Measurements from ENCODE around the gene NT5C3B.
"Not testable (repeated sequence)": the region's sequence is repeated elsewhere in the genome, so short reads cannot be mapped to it uniquely, and the experiment has no call there.

NT5C3B gene

GRCh38 chr17:41835800-41836549 is at the start of gene NT5C3B:
Gene NT5C3B, minus strand, starts transcription at chr17:41836232. Its CDS starts 39 bp downstream, at chr17:41836193.
- H3K9ac ChIP-seq (ENCODE audit: low read length) = peak within 1 kb of the TSS; percentile 46
- no peaks in the 10 kb centered on the region for H3K9me3 ChIP-seq (ENCODE audit: control insufficient read depth, insufficient read depth, low read depth, low read length)
- peaks cover 5% of the 10 kb centered on the region; the same call in 1 of the 2 replicates for H3K27me3 ChIP-seq (ENCODE audit: control insufficient read depth, insufficient read depth, low read length)
- H3K27ac ChIP-seq (ENCODE audit: low read depth, low read length) = no peak within 1 kb of the TSS
- peaks cover 21% of the 10 kb centered on the region for H3K36me3 ChIP-seq (ENCODE audit: control insufficient read depth, insufficient read depth, low read length)
- H3K4me3 ChIP-seq (ENCODE audit: low read depth, low read length) = peak within 1 kb of the TSS; percentile 66
- H3K4me1 ChIP-seq (ENCODE audit: control insufficient read depth, insufficient read depth, low read length) = peaks cover 8% of the 10 kb centered on the region; the same call in 1 of the 2 replicates

GRCh38 chr17:41885733-41886132 is 49.7 kb upstream of the NT5C3B start:
- H3K9ac ChIP-seq (ENCODE audit: low read length) = no peak overlapping the region
- no peaks in the 10 kb centered on the region for H3K4me1 ChIP-seq (ENCODE audit: control insufficient read depth, insufficient read depth, low read length)
- no peak overlapping the region for H3K27ac ChIP-seq (ENCODE audit: low read depth, low read length)
- no peaks in the 10 kb centered on the region for H3K27me3 ChIP-seq (ENCODE audit: control insufficient read depth, insufficient read depth, low read length)
- no peak overlapping the region for H3K4me3 ChIP-seq (ENCODE audit: low read depth, low read length)
- no peaks in the 10 kb centered on the region for H3K9me3 ChIP-seq (ENCODE audit: control insufficient read depth, insufficient read depth, low read depth, low read length)
- H3K36me3 ChIP-seq (ENCODE audit: control insufficient read depth, insufficient read depth, low read length) = peaks cover 91% of the 10 kb centered on the region

DNA sequence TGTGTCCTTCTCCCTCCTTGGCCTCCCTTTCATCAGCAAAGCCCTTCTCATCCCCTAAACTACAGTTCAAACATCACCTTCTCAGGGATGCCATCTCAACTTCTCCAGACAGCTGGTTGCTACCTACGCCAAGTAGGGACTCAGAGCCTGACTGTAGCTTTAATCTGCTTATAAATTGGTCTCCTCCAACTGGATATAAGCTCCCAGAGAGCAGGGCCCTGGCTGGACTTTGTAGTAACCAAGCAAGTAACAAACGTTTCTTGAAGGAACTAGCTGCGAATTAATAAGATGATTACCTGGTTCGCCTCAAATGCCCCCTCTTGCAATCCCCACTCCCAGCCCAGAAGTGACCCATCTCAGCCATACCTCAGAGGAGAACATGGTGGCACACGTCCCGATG is 46.7 kb upstream of the NT5C3B start:
- no peaks in the 10 kb centered on the region for H3K9me3 ChIP-seq (ENCODE audit: control insufficient read depth, insufficient read depth, low read depth, low read length)
- H3K27ac ChIP-seq (ENCODE audit: low read depth, low read length) = no peak overlapping the region
- H3K36me3 ChIP-seq (ENCODE audit: control insufficient read depth, insufficient read depth, low read length) = peaks cover 96% of the 10 kb centered on the region
- no peaks in the 10 kb centered on the region for H3K4me1 ChIP-seq (ENCODE audit: control insufficient read depth, insufficient read depth, low read length)
- H3K4me3 ChIP-seq (ENCODE audit: low read depth, low read length) = no peak overlapping the region
- no peak overlapping the region for H3K9ac ChIP-seq (ENCODE audit: low read length)
- H3K27me3 ChIP-seq (ENCODE audit: control insufficient read depth, insufficient read depth, low read length) = no peaks in the 10 kb centered on the region

GRCh38 chr17:41880130-41880529 is 44.1 kb upstream of the NT5C3B start:
- Histone ChIP-seq H3K9me3 (ENCODE audit: control insufficient read depth, insufficient read depth, low read depth, low read length) (no peaks in the 10 kb centered on the region), H3K36me3 (ENCODE audit: control insufficient read depth, insufficient read depth, low read length) (peaks cover 83% of the 10 kb centered on the region), H3K9ac (ENCODE audit: low read length) (no peak overlapping the region), H3K4me1 (ENCODE audit: control insufficient read depth, insufficient read depth, low read length) (no peaks in the 10 kb centered on the region), H3K27ac (ENCODE audit: low read depth, low read length) (no peak overlapping the region), H3K4me3 (ENCODE audit: low read depth, low read length) (no peak overlapping the region), H3K27me3 (ENCODE audit: control insufficient read depth, insufficient read depth, low read length) (no peaks in the 10 kb centered on the region)

- H3K9ac ChIP-seq (ENCODE audit: low read length); H3K27ac ChIP-seq (ENCODE audit: low read depth, low read length); H3K9me3 ChIP-seq (ENCODE audit: control insufficient read depth, insufficient read depth, low read depth, low read length); H3K27me3 ChIP-seq (ENCODE audit: control insufficient read depth, insufficient read depth, low read length); H3K4me1 ChIP-seq (ENCODE audit: control insufficient read depth, insufficient read depth, low read length); H3K4me3 ChIP-seq (ENCODE audit: low read depth, low read length): not testable (repeated sequence)
- peaks cover 84% of the 10 kb centered on the region for H3K36me3 ChIP-seq (ENCODE audit: control insufficient read depth, insufficient read depth, low read length)
Observed at GRCh38 chr17:41874293-41874670, 38.2 kb upstream of the NT5C3B start.

DNA sequence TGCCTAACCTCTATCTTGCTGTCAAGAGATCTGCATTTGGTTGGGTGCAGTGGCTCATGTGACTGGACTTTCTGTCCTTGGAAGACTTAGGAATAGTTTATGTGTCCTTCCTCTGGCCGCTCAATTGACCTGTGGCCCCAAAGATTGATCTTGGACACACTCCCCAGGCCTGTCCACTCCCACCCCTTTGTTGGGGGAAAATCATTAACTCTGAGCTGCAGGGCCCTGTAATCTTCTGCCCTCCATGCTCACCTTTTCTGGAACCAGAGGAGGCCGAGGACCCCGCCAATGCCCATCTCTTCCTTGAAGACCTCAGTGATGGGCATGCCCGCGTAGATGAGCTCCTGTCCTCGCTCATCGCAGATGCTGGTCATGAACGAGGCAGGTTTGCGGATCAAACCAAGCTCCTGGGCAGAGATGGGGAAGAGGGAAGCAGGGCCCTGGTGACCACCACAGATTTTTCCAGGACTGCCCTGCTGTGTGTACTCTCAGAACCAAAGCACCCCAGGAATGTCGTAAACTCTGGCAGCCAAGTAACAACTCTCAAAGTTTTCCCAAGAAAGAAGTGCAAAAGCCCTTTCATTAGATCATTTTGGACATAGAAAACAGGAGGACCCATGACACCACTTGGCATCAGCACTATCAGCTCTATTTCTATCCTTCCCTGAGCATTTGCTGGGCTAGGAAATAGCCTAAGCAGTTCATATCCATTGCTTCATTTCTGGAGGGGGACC is 37.7 kb upstream of the NT5C3B start:
- no peaks in the 10 kb centered on the region for H3K9me3 ChIP-seq (ENCODE audit: control insufficient read depth, insufficient read depth, low read depth, low read length)
- H3K4me1 ChIP-seq (ENCODE audit: control insufficient read depth, insufficient read depth, low read length) = no peaks in the 10 kb centered on the region
- H3K36me3 ChIP-seq (ENCODE audit: control insufficient read depth, insufficient read depth, low read length) = peaks cover 84% of the 10 kb centered on the region
- H3K9ac ChIP-seq (ENCODE audit: low read length) = no peak overlapping the region
- no peaks in the 10 kb centered on the region for H3K27me3 ChIP-seq (ENCODE audit: control insufficient read depth, insufficient read depth, low read length)
- no peak overlapping the region for H3K4me3 ChIP-seq (ENCODE audit: low read depth, low read length)
- no peak overlapping the region for H3K27ac ChIP-seq (ENCODE audit: low read depth, low read length)

DNA sequence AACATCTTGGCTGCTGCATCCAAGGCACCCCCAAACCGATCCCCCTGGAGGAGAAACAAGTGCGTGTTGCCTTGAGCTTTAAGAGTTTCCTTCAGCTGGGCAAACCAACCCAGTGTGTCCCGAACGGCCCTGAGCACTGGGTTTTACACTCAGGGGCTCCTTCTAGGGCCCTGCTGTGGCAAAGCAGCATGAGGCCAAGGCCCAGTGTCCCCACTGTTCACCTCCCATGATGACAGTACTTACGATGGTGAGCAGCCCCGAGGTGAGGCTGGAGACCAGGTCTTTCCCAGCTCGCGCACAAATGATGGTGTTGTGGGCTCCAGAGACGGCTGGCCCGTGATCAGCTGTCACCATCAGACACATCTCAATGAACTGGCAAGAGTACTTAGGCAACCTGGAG is 35.8 kb upstream of the NT5C3B start:
- peaks cover 81% of the 10 kb centered on the region for H3K36me3 ChIP-seq (ENCODE audit: control insufficient read depth, insufficient read depth, low read length)
- no peaks in the 10 kb centered on the region for H3K27me3 ChIP-seq (ENCODE audit: control insufficient read depth, insufficient read depth, low read length)
- no peaks in the 10 kb centered on the region for H3K4me1 ChIP-seq (ENCODE audit: control insufficient read depth, insufficient read depth, low read length)
- no peak overlapping the region for H3K4me3 ChIP-seq (ENCODE audit: low read depth, low read length)
- H3K27ac ChIP-seq (ENCODE audit: low read depth, low read length) = no peak overlapping the region
- H3K9me3 ChIP-seq (ENCODE audit: control insufficient read depth, insufficient read depth, low read depth, low read length) = no peaks in the 10 kb centered on the region
- no peak overlapping the region for H3K9ac ChIP-seq (ENCODE audit: low read length)

GRCh38 chr17:41870627-41871026 is 34.6 kb upstream of the NT5C3B start:
- Histone ChIP-seq H3K9ac (ENCODE audit: low read length) (no peak overlapping the region), H3K9me3 (ENCODE audit: control insufficient read depth, insufficient read depth, low read depth, low read length) (no peaks in the 10 kb centered on the region), H3K4me1 (ENCODE audit: control insufficient read depth, insufficient read depth, low read length) (no peaks in the 10 kb centered on the region), H3K27ac (ENCODE audit: low read depth, low read length) (no peak overlapping the region), H3K36me3 (ENCODE audit: control insufficient read depth, insufficient read depth, low read length) (peaks cover 85% of the 10 kb centered on the region), H3K4me3 (ENCODE audit: low read depth, low read length) (no peak overlapping the region), H3K27me3 (ENCODE audit: control insufficient read depth, insufficient read depth, low read length) (no peaks in the 10 kb centered on the region)

DNA sequence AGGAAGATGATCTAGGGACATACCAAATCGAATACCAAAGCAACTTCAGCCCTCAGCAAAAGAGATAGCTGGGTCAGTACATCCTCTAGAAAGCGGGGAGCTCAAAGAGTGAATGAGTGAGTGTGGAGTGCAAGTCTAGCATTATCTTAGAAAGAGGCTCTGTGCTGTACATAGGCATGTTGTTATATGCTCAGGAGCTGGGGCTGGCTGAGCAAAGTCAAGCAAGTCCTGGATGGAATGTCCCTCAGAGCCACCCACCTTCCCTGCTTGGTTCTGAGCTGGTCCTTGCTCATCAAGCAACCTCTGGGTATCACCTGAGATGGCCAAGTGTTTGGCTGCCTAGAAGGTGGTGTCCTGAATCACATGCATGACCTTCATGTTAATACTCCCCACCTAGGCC is 34.1 kb upstream of the NT5C3B start:
- Histone ChIP-seq H3K9ac (ENCODE audit: low read length) (no peak overlapping the region), H3K27me3 (ENCODE audit: control insufficient read depth, insufficient read depth, low read length) (no peaks in the 10 kb centered on the region), H3K36me3 (ENCODE audit: control insufficient read depth, insufficient read depth, low read length) (peaks cover 83% of the 10 kb centered on the region), H3K27ac (ENCODE audit: low read depth, low read length) (no peak overlapping the region), H3K9me3 (ENCODE audit: control insufficient read depth, insufficient read depth, low read depth, low read length) (no peaks in the 10 kb centered on the region), H3K4me3 (ENCODE audit: low read depth, low read length) (no peak overlapping the region), H3K4me1 (ENCODE audit: control insufficient read depth, insufficient read depth, low read length) (no peaks in the 10 kb centered on the region)

DNA sequence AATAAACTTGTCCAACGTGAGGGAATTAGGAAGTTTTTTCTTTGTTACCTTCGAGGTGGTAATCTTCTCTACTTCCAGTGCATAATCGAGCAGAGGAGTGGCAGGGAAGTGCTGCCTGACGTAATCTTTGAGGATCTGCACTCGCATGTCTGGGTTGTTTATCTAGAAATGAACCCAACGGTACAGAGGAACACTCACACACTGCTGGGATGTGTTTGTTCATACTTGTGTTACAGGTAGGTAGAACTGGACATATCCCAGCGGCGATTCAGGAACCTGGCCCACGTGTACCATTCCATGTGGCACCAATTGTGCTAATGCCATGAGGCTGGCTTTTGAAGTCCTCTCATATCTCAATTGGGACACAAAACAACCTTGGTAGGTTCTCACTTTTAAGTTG is 33.4 kb upstream of the NT5C3B start:
- no peaks in the 10 kb centered on the region for H3K27me3 ChIP-seq (ENCODE audit: control insufficient read depth, insufficient read depth, low read length)
- no peak overlapping the region for H3K9ac ChIP-seq (ENCODE audit: low read length)
- no peaks in the 10 kb centered on the region for H3K9me3 ChIP-seq (ENCODE audit: control insufficient read depth, insufficient read depth, low read depth, low read length)
- H3K27ac ChIP-seq (ENCODE audit: low read depth, low read length) = no peak overlapping the region
- H3K4me1 ChIP-seq (ENCODE audit: control insufficient read depth, insufficient read depth, low read length) = no peaks in the 10 kb centered on the region
- H3K36me3 ChIP-seq (ENCODE audit: control insufficient read depth, insufficient read depth, low read length) = peaks cover 77% of the 10 kb centered on the region
- no peak overlapping the region for H3K4me3 ChIP-seq (ENCODE audit: low read depth, low read length)

DNA sequence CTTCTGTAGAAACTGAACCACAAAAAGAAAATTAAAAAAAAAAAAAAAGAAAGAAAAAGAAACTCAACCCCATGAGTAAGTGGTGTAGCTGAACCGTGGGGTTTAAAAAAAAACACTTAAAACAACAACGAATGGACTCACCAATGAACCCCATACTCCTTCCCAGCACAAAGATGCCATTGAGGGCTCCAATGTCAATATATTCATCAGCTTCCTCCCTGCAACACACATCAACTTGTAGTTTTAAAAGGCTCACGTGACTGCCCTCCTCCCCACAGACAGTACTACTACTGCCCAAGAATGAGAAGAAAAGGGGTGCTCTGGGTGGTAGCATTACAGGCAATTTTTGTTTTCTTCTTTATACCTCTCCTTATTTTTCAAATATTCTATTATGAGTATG is 32.5 kb upstream of the NT5C3B start:
- peaks cover 69% of the 10 kb centered on the region for H3K36me3 ChIP-seq (ENCODE audit: control insufficient read depth, insufficient read depth, low read length)
- no peaks in the 10 kb centered on the region for H3K9me3 ChIP-seq (ENCODE audit: control insufficient read depth, insufficient read depth, low read depth, low read length)
- H3K27me3 ChIP-seq (ENCODE audit: control insufficient read depth, insufficient read depth, low read length) = no peaks in the 10 kb centered on the region

More for the DNA sequence above, 32.5 kb upstream of the NT5C3B start:
- H3K4me3 ChIP-seq (ENCODE audit: low read depth, low read length) = no peak overlapping the region
- no peak overlapping the region for H3K27ac ChIP-seq (ENCODE audit: low read depth, low read length)
- H3K9ac ChIP-seq (ENCODE audit: low read length) = no peak overlapping the region
- peaks cover 6% of the 10 kb centered on the region for H3K4me1 ChIP-seq (ENCODE audit: control insufficient read depth, insufficient read depth, low read length)

Data from HUES6 (cell line).